ENCODE results near the gene NRCAM.

Gene NRCAM

DNA sequence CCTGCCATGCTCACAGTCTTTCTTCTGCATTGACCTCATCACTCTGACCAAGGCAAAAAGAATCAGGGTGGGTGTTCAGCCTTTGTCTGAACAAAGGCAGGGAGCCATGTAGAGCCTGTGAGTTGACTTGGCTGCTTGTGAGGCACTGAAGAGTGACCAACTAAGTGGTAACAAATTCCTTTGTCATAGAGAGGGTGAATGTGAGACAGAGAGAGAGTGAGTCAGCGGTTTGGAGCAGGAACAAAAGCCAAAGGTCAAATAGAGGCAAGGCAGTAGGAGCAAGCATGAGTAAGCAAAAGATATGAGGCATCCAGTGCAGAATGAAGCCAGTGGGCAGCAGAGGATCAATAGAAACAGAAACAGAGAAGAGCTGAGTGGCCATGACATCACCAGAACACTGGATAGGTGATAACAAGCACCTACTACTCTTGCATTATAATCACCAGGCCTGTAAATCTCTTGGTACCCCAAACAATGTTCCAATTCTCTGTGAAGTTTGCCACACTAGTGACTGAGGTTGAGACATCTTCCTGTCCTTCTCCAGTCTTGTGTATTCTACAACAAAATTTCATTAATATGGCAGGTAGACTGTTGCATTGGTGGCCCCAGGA, 209.9 kb downstream of the NRCAM start:
- peak; percentile 95 for DNase-seq (ENCODE audit: low read depth)

DNA sequence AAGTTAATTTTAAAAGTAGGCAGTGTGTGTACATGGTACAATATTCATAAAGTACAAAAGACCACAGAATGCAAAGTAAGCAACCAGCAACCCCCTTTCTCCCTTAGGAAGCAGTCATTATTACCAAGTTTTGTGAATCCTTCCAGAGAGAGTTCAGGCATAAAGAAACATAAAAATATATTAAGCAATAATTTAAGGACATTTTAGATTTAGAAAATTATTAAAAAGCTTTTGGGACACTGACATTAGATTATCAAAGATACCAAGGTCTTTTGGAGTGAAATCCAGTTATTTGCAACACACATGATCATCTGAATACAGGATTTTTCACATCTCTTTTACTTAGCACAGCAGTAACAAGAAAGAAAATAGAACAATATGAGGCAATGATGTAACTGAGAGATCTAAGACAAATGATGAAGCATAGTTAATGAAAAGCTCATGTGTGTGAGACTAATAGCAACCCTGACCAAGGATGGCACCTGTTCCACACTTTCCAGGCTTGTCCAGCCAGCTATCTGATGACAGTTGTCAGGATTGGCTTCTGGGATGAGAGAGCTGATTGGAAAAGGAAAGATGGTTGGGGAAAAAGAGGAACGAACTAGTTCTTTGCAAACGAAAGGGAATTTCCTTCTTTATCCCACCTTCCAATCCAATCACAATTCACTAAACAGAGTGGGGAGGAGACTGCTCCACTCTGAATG, 210.6 kb downstream of the NRCAM start:
- DNase-seq (ENCODE audit: low read depth): no peak

DNA sequence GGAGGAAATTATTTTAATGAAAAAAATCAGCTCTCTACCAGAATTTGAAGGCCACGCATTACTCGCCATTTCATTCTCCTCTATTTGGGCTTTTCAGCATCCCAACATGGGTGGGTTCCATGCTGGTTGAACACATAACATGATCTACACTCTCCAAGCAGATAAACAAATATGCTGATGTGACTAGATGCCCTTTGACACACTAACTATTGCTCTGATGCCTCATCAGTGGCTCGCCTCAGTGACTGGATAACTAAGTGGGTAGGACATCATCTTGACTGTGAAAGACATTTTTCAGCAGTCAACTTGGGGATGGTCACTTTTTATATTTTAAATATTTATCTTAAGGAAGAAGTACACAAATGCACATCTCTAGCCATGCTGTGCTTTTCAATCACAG, 212.1 kb downstream of the NRCAM start:
- DNase-seq (ENCODE audit: low read depth): no peak

DNA sequence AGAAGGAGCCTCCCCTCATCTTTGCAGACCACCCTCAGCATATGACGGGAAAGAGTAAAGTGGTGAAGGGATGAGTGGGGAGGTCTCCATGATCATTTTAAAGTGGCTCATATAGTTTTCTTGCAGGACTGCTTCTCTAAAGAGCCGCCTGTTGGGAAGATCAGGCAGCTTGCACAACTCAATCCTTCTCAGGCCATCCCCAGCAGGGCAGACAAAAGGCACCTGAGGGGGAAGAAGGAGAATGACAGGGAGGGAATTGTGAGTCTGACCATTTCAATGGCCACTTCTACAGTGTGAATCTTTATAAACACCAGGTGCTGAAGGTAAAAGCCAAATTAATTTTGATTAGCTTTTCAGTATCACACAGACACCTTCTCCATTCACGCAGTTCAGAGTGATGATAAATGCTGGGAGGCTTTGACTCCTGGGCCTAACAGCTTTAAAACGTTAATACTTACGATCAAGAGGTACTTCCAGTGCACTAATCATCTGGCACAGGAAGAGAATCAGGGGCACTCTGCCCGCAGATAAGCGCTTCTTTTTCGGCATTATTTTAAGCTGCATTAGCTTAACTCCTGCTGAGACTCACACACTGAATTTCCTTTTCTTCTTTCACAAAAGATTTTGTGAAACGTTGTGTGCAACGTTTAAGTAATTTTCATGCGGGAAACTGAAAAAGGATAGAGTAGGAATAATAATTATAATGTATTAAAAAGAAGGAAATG, 216.6 kb downstream of the NRCAM start:
- DNase-seq (ENCODE audit: low read depth): no peak

DNA sequence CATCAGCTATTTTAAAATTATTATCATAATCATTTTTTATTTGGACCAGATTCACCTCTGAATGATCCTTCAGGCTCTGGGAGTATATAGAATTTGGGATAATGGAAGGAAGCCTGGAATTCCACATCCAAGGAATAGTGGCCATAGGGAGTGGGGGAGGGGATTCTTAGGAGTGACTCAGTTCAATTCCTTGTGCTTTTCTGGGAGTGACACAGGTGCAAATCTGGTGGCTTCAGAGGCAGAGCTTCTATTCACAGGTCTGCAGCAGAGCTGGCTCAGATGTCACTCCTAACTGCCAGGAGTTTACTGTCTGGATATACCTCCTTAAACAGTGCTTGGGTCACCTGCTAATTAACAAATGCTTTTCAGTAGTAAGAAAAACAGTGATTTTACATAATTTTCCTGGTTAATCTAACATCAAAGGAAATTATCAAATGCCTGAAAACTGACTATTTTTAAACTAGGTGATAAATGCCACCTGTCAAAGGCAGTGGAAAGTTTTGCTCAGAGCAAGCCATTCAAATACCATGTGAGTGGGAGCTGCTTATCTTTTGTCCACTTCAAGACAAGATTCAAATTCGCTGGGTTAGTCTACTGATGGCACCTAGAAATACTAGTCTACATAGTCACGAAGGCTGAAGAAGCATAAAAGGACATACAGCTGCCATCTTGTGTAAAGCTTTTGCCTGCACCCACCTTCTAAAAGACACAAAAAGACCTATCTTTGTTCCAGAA, 219.4 kb downstream of the NRCAM start:
- DNase-seq (ENCODE audit: low read depth): no peak

DNA sequence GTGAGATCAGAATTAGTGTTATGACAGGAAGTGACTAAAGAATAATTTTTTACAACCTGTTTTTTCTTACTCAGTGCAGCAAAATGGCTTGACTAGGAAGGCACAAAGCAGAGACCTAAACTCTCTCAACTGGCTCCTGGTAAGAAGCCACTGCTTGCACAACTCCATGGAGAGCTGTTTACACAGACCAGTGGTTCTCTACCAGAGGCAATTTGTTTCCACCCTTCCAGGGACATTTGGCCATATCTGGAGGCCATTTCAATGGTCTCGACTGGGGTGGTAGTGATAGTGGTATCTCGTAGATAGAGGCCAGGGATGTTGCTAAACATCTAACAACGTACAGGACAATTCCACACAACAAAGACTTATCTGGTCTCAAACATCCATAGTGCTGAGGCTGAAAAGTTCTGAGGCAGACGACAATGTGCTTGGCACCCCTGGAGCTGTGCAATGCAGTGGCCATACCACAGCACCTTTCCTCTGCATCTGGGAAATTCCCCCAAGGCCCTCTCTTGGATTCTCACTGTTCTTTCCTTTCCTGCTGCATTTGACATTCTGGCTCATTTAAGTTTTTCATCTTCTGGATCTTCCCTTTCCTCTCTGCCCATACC, 220.7 kb downstream of the NRCAM start:
- no peak for DNase-seq (ENCODE audit: low read depth)

DNA sequence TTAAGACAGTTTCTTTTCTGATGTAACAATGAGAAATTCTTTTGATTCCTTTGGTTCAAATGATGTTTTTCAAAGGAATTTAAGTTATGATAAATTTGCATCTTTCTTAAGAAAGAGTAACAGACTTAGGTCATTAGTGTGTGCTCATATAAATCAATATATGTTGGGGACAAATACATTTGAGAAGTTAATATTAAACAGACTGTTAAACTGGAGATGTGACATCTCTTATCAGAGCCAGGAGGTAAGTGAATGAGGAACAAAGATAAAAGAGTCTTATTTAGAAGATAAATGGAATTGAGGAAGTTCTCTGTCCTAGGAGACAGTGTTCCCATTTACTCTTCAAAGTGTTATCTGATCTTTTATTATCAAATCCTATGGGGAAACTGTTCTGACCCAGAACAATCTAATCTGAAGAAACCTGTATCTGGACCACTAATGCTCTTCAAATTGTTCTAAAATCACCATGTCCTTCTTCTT, 221.2 kb downstream of the NRCAM start:
- DNase-seq (ENCODE audit: low read depth): no peak

DNA sequence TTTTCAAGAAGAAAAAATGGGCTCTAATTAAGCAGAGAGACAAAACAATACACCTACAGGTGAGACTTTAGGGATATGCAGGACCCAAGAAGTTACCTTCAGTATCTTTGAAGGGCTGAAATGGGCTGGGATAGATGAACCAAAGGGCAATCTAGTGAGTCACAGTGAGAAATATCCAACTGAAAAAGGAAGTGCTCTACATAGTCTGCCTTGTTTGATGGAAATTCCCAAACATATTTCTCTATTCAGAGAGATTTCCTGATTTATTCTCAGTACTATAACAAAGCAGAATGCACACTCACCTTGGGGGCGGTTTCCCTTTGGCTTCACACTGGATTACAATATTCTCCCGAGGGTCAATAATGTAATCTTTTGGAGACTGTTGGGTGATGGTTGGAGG, 222.0 kb downstream of the NRCAM start:
- no peak for DNase-seq (ENCODE audit: low read depth)

DNA sequence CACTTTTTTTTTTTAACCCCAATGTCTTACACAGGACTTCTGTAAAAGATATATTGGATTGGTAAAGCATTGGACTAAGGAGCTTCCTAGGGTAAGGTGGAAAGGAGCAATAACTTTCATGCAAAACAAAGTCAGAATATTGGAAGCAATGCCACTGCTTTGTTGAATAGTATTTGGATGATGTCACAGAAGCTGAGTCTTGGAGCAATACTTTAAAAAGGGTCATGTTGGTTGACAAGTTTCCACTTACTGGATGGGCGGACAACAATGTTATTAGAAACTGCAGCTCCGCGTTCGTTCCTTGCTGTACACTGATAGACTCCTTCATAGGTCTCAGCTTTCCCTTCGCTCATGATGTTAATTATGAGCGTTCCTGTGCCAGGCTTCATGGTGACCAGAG, 224.2 kb downstream of the NRCAM start:
- no peak for DNase-seq (ENCODE audit: low read depth)

DNA sequence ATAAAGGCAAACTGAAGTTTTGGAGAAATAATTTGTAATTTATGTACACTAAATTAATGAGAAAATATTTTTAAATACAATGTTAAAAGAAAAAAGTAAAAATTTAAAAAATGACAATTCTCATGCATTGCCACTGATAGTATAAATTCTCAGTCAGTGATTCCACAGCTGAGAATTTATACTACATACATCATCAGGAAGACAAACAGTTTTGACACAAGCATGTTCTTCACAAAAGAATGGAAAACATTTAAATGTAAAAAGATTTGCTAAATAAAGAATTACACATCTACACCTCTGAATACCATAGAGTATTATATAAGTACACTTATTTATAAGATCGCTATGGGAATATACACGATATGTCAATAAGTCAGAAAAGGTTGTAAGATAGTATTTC, 225.0 kb downstream of the NRCAM start:
- no peak for DNase-seq (ENCODE audit: low read depth)

DNA sequence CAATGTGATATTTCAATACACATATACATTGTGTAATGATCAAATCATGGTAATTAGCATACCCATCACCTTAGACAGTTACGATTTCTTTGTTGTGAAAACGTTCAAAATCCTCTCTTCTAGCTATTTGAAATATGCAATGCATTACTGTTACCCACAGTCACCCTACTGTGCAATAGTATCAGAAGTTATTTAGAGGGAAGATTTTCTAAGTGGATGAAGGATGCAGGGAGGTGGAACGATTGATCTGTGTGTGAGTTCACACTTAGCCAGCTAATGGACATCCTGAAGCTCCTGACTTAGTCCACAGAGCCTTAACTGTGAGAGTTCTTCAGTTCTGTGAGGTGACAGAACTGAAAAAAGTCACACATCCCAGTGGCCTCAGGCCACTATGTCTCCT, 228.9 kb downstream of the NRCAM start:
- no peak for DNase-seq (ENCODE audit: low read depth)

DNA sequence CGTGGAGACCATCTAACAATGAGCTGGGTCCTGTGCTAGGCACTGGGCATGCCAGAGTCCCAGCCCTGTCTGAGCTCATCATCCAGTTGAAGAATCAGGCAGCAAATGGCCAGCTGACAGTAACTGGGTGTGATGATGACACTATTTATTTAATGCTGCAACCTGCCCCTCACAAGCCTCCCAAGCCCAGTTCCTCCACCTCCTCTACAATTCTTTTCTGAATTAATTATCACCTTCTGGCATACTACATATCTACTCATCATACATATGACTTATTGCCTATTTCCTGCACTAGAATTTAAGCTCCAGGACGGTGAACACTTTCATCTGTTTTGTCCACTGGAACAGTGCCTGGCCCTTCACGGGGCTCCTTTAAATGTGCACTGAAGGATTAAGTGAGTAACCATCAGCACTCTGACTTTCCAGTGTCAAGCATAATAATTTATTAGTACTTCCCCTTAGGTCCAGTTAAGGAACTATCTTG, 229.4 kb downstream of the NRCAM start:
- DNase-seq (ENCODE audit: low read depth): no peak

DNA sequence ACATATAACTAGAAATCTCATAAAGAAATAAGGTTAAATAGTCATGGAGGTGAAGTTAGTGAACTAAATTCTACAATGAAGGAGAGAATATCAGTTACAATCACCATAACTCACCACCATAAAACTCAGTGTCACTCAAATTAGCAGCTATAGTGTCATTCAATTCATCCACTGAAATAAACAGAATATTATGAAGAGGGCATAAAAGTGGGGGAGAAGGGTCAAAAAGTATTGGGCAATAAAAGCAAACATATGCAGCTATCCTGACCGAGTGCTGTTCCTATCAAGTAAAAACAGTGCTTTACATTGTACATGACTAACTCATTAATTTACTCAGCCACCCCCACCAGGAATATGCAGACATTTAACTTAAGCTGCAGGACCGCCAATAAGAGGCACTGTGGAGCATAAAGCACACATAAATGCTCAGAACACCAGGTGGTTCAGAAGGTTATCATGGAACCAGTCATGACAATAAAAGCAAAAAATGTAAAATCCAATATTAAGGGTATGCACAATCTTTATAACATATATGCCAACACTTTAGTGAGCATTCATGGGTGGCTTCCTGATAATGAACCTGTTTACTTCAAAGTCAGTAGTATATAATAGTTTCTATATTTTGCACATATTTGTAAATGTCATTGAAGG, 230.6 kb downstream of the NRCAM start:
- no peak for DNase-seq (ENCODE audit: low read depth)

DNA sequence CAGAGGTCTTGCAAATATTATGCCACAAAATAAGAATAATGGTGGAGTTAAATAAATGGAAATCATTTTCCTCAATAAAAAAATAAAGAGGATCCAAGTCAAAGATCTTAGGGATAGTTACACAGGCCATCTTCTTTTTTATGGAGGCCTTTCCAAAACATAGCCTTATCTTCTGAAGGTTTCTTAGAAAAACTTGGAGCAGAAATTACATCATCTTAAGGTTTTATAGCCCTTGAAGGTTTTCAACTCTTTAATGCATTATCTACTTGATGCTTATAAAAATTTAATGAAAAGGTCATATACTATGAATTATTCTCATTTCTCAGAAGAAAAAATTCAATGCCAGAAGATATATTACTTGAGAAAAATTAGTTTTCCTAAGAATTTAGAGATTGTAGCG, 231.8 kb downstream of the NRCAM start:
- no peak for DNase-seq (ENCODE audit: low read depth)

DNA sequence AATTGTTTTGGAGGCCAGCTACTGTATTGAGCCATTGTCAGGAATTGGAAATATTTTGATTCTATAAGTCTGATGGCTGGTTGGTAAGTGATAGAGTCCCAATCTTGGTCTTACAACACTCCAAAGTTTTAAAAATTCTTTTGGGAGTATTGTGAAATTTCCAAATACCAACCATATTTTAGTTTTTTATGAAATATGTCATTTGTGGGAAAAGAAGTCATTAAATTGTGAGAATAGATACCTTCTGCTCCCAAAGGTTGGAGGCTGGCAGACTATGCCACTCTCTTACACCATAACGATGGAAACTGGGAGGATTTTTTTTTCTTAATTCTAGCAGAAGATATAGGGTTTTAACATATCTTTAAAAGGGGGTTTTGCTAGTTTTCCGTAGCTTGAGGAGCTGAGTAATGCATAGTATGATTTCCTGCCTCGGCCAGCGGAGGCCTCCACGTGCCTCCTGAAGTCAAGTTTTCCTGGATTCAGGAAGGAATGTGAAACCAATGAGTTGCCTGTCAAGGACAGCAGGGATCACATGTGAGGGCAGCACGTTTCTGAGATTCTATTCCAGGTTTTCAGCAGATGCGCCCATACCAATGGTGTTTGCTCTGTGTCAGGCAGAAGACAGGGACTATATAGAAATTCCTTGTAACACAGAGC, 233.9 kb downstream of the NRCAM start:
- DNase-seq (ENCODE audit: low read depth): no peak

DNA sequence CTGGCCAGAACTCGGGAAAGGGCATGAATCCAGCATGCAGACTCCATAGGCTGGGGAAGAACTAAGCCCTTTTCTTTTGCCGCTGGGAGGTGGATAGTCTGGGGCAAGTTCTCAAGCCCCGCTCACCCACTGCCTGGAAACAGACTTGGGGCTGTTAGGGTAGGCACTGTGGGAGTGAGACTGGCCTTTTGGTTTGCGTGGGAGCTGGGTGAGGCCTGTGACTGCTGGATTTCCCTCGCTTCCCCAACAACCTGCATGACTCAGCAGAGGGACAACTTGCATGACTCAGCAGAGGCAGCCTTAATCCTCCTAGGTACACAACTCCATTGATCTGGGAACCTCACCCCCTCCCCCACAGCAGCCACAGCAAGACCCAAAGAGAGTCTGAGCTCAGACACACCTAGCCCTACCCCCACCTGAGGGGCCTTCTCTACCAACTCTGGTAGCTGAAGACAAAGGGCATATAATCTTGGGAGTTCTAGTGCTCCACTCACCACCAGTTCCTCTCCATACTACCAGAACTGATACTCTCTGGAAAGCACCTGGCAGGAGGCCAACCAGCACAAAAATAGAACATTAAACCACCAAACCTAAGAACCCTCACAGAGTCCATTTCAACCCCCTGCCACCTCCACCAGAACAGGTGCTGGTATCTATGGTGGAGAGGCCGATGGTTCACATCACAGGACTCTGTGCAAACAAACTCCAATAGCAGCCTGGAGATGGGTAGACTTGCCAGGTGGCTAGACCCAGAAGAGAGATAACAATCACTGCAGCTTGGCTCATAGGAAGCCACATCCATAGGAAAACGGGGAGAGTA, 244.6 kb downstream of the NRCAM start:
- DNase-seq (ENCODE audit: low read depth): no peak

DNA sequence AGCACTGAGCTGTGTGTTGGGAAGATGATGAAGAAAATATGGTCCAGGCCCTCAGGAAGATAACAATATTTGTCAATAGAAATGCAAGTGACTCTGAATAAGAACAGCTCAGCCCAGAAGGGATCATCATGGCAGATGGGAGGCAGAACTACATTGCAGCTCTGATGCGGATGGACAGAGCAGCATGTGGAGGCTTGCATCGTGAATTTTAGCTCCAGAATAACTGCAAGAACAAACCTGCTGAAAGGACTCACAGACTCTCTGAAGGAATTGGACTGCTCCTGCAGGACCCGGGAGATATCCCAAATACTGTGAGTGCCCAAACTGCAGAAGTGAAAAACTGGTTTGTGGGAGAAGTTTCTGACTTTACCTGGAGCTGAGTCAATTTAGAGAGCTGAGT, 245.4 kb downstream of the NRCAM start:
- no peak for DNase-seq (ENCODE audit: low read depth)

DNA sequence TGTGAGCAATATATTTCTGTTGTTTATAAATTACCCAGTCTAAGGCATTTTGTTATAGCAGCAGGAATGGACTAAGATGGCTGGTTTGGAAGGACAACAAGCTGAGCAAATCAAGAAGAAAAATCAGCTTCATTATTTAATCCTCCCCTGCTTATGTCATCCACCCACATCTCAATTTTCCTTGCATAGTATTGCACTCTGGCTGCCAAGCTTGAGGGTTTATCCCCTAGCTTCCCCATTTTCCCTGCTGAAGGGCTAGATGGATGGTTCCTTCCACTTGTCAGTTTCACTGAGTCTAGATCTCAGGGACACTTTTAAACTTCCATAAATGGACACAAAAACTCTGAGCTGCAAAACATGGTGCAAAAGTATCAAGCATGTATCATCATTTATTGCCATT, 250.9 kb downstream of the NRCAM start:
- no peak for DNase-seq (ENCODE audit: low read depth)

DNA sequence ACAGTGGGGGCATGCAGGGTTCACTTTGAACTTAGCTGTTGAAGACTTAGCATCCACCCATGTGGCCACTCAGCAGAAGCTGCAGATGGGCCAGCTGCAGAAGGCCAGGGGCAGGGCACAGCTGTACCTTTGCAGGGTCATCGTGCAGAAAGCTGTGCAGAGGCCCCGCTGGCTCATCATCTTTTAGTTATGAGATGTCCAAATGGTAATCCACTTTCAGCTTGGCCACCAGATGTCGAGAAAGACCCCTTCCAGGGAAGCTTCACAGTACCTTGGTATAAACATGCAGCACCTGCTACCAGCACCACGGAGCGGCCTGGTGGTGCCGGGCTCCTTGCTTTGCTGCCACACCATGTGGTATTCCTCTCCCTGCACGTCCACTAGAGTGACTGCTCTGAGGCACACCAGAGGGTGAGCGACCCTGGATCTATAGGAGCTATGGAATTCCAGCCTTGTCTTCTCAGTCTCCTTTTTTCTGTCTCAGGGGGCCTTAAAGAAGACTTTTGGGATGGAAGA, 251.9 kb downstream of the NRCAM start:
- no peak for DNase-seq (ENCODE audit: low read depth)

DNA sequence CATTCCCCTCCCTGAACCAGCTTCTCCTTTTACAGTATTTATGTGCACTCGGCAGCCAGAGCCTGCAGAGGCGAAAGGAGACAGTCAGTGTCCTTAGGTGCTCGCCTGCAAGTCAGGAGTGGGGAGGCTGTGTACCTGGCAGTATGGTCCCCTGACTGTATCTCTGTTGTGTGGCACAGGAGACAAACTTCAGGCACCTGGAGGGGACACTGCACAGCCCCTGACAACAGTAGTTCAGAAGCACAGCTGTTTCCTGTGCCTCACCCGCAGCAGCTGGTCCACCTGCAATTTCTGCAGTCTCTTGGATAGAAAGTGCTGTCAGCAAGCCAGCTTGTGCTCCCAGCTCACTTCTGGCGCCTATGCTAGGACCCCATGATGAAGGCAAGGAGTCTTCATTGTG, 252.7 kb downstream of the NRCAM start:
- DNase-seq (ENCODE audit: low read depth): no peak

All from stromal cell of bone marrow (primary cell).